Esophagus muscularis mucosa (tissue), 4 donors: ENCODE results near the gene RTTN.

Experiments
- EP300 ChIP-seq: sonication (generic); formaldehyde crosslinking; IDR thresholded peaks from one replicate; pipeline ENCODE4 v1.6.1; 2017; ENCODE audit warnings: antibody characterized with exemption
- POLR2A ChIP-seq: fragments of 450-650 bp; IDR thresholded peaks from one replicate; pipeline ENCODE4 v1.6.1; 2017; ENCODE audit warnings: antibody characterized with exemption, moderate library complexity, mild to moderate bottlenecking, low read depth
- TF ChIP-seq, protein P1 (sequence below), 3 experiments: fragments of 200-600 bp in 2 of 3; fragments of 450-650 bp in 1 of 3; sonication (generic) in 2 of 3; IDR thresholded peaks; one replicate each; pipeline ENCODE4 v1.5.1; 2017 to 2019; ENCODE audit warnings: antibody characterized with exemption in 3 of 3, mild to moderate bottlenecking in 2 of 3, moderate library complexity in 1 of 3

DNA sequence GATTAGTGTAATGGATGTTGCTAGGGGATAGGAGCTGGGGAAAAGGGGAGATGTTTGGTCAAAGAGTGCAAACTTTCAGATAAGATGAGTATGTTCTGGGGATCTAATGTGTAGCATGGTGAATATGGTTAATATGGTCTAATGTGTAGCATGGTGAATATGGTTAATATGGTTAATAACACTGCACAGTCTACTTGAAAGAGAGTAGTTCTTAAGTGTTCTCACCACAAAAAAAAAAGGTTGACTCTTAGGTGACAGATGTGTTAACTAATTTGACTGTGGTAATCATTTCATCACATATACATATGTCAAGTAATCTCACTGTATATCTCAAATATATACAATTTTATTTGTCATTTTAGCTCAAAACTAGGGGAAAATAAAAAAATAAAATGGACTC lies 136.5 kb downstream of the RTTN start:
- TF ChIP-seq POLR2A (no peak), EP300 (no peak)
- TF ChIP-seq, protein P1, sequence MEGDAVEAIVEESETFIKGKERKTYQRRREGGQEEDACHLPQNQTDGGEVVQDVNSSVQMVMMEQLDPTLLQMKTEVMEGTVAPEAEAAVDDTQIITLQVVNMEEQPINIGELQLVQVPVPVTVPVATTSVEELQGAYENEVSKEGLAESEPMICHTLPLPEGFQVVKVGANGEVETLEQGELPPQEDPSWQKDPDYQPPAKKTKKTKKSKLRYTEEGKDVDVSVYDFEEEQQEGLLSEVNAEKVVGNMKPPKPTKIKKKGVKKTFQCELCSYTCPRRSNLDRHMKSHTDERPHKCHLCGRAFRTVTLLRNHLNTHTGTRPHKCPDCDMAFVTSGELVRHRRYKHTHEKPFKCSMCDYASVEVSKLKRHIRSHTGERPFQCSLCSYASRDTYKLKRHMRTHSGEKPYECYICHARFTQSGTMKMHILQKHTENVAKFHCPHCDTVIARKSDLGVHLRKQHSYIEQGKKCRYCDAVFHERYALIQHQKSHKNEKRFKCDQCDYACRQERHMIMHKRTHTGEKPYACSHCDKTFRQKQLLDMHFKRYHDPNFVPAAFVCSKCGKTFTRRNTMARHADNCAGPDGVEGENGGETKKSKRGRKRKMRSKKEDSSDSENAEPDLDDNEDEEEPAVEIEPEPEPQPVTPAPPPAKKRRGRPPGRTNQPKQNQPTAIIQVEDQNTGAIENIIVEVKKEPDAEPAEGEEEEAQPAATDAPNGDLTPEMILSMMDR (IDR thresholded peaks at IDR 0.05) = no peak
